ENCODE data around the gene RCE1.

Gene RCE1

DNA sequence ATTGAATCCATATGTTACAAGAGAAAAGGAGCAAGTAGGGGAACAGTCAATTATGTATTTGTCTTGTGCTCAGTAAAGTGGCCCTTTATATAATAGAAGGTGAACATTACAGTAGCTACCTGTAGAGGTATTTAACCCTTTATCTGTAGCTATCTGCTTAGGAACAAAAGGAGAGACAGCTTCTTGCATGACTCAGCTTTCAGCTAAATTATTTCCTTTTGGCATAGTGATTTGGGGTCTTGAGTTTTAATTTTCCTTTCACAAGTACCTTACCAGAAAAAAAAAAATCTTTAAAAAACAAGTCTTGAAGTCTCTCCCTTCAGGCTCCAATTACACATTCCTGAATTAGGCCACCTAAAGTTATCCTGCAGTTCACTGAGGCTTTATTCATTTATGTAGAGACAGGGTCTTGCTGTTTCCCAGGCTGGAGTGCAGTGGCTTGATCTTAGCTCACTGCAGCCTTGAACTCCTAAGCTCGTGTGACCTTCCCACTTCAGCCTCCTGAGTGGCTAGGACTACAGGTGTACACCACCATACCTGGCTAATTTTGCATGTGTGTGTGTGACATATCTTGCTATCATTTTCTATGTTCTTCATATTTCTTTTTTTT, 32.6 kb upstream of the RCE1 start:
- no peak for TF ChIP-seq ESRRG (CRISPR knock-in tag; IDR thresholded peaks at IDR 0.05)
- TF ChIP-seq, protein P1, sequence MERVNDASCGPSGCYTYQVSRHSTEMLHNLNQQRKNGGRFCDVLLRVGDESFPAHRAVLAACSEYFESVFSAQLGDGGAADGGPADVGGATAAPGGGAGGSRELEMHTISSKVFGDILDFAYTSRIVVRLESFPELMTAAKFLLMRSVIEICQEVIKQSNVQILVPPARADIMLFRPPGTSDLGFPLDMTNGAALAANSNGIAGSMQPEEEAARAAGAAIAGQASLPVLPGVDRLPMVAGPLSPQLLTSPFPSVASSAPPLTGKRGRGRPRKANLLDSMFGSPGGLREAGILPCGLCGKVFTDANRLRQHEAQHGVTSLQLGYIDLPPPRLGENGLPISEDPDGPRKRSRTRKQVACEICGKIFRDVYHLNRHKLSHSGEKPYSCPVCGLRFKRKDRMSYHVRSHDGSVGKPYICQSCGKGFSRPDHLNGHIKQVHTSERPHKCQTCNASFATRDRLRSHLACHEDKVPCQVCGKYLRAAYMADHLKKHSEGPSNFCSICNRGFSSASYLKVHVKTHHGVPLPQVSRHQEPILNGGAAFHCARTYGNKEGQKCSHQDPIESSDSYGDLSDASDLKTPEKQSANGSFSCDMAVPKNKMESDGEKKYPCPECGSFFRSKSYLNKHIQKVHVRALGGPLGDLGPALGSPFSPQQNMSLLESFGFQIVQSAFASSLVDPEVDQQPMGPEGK (CRISPR knock-in tag; IDR thresholded peaks at IDR 0.05; ENCODE audit: borderline replicate concordance), result no peak
- no peak for TF ChIP-seq ZNF70 (CRISPR knock-in tag; IDR thresholded peaks at IDR 0.05)
- TF ChIP-seq POU6F1 (CRISPR knock-in tag; IDR thresholded peaks at IDR 0.05; ENCODE audit: borderline replicate concordance, low read depth), result no peak
- no peak for TF ChIP-seq TCF4 (CRISPR knock-in tag; IDR thresholded peaks at IDR 0.05; ENCODE audit: borderline replicate concordance)
- TF ChIP-seq ZFP3 (CRISPR knock-in tag; IDR thresholded peaks at IDR 0.05), result no peak
- TF ChIP-seq ARNTL (CRISPR knock-in tag; IDR thresholded peaks at IDR 0.05; ENCODE audit: borderline replicate concordance, low read depth), result no peak
- TF ChIP-seq SNAI2 (CRISPR knock-in tag; IDR thresholded peaks at IDR 0.05), result no peak
- TF ChIP-seq TOX (CRISPR knock-in tag; IDR thresholded peaks at IDR 0.05; ENCODE audit: borderline replicate concordance), result no peak
- TF ChIP-seq ZC3H10 (CRISPR knock-in tag; IDR thresholded peaks at IDR 0.05), result no peak
- ATAC-seq, result no peak

- no peak for ATAC-seq
- no peak for TF ChIP-seq ZFP30 (CRISPR knock-in tag; IDR thresholded peaks at IDR 0.05)
- TF ChIP-seq POU6F1 (CRISPR knock-in tag; IDR thresholded peaks at IDR 0.05; ENCODE audit: borderline replicate concordance, low read depth), result no peak
- TF ChIP-seq, protein P2, sequence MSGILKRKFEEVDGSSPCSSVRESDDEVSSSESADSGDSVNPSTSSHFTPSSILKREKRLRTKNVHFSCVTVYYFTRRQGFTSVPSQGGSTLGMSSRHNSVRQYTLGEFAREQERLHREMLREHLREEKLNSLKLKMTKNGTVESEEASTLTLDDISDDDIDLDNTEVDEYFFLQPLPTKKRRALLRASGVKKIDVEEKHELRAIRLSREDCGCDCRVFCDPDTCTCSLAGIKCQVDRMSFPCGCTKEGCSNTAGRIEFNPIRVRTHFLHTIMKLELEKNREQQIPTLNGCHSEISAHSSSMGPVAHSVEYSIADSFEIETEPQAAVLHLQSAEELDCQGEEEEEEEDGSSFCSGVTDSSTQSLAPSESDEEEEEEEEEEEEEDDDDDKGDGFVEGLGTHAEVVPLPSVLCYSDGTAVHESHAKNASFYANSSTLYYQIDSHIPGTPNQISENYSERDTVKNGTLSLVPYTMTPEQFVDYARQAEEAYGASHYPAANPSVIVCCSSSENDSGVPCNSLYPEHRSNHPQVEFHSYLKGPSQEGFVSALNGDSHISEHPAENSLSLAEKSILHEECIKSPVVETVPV (CRISPR knock-in tag; IDR thresholded peaks at IDR 0.05), result no peak
- TF ChIP-seq OSR1 (CRISPR knock-in tag; IDR thresholded peaks at IDR 0.05), result no peak
- no peak for TF ChIP-seq ZNF8 (CRISPR knock-in tag; IDR thresholded peaks at IDR 0.05)
- no peak for TF ChIP-seq TOX (CRISPR knock-in tag; IDR thresholded peaks at IDR 0.05; ENCODE audit: borderline replicate concordance)
- TF ChIP-seq GLIS3 (CRISPR knock-in tag; IDR thresholded peaks at IDR 0.05), result no peak
- no peak for TF ChIP-seq ISL1 (CRISPR knock-in tag; IDR thresholded peaks at IDR 0.05)
- no peak for TF ChIP-seq RARB (CRISPR knock-in tag; IDR thresholded peaks at IDR 0.05)
These were observed 28.6 kb upstream of the RCE1 start for GRCh38 chr11:66814678-66815077.

GRCh38 chr11:66815646-66816045, 27.6 kb upstream of the RCE1 start:
- TF ChIP-seq, protein P3, sequence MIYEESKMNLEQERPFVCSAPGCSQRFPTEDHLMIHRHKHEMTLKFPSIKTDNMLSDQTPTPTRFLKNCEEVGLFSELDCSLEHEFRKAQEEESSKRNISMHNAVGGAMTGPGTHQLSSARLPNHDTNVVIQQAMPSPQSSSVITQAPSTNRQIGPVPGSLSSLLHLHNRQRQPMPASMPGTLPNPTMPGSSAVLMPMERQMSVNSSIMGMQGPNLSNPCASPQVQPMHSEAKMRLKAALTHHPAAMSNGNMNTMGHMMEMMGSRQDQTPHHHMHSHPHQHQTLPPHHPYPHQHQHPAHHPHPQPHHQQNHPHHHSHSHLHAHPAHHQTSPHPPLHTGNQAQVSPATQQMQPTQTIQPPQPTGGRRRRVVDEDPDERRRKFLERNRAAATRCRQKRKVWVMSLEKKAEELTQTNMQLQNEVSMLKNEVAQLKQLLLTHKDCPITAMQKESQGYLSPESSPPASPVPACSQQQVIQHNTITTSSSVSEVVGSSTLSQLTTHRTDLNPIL (CRISPR knock-in tag; IDR thresholded peaks at IDR 0.05; ENCODE audit: low read depth), result no peak
- no peak for TF ChIP-seq ZNF70 (CRISPR knock-in tag; IDR thresholded peaks at IDR 0.05)
- no peak for TF ChIP-seq TCF4 (CRISPR knock-in tag; IDR thresholded peaks at IDR 0.05; ENCODE audit: borderline replicate concordance)
- no peak for TF ChIP-seq ZC3H10 (CRISPR knock-in tag; IDR thresholded peaks at IDR 0.05)
- TF ChIP-seq ZFP3 (CRISPR knock-in tag; IDR thresholded peaks at IDR 0.05), result no peak
- TF ChIP-seq POU6F1 (CRISPR knock-in tag; IDR thresholded peaks at IDR 0.05; ENCODE audit: borderline replicate concordance, low read depth), result no peak
- no peak for TF ChIP-seq ZNF8 (CRISPR knock-in tag; IDR thresholded peaks at IDR 0.05)
- no peak for TF ChIP-seq ZFP30 (CRISPR knock-in tag; IDR thresholded peaks at IDR 0.05)
- no peak for TF ChIP-seq RARB (CRISPR knock-in tag; IDR thresholded peaks at IDR 0.05)
- TF ChIP-seq, protein P1 (CRISPR knock-in tag; IDR thresholded peaks at IDR 0.05; ENCODE audit: borderline replicate concordance), result no peak
- TF ChIP-seq ESRRG (CRISPR knock-in tag; IDR thresholded peaks at IDR 0.05), result no peak
- TF ChIP-seq ARNTL (CRISPR knock-in tag; IDR thresholded peaks at IDR 0.05; ENCODE audit: borderline replicate concordance, low read depth), result no peak
- ATAC-seq, result peak; percentile 58; the same call in 1 of the 3 replicates

Data from SK-N-SH treated with all-trans-retinoic acid at 6 μM for 48 hours (cell line).